Measurements from ENCODE around the gene KLHDC4. TPM values are rescaled to one million over a fixed set of nuclear protein-coding genes. Genes with fewer than 3 reads are reported as not detected.

KLHDC4 gene
- total RNA-seq, 1 experiment from 2014 or later: 64.8 TPM

DNA sequence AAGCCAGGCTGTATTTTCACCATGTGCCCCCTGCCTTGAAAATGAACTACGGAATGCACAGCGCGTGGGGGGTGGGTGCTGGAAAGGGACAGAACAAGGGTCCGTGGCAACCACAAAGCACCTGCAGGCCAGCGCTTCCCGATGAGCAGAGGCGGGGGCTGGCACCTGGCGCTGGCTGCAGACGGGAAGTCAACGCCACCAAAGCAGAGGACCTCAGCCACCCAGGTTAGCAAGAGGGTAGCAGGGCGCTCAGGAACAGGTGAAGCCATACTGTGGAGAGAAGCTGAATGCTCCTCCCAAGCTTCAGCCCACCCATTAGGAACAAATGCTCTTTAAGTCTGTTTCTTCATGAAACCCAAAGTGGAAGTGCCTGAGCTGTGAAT, 64.7 kb downstream of the KLHDC4 start:
- no peak for DNase-seq (ENCODE audit: low spot score)

DNA sequence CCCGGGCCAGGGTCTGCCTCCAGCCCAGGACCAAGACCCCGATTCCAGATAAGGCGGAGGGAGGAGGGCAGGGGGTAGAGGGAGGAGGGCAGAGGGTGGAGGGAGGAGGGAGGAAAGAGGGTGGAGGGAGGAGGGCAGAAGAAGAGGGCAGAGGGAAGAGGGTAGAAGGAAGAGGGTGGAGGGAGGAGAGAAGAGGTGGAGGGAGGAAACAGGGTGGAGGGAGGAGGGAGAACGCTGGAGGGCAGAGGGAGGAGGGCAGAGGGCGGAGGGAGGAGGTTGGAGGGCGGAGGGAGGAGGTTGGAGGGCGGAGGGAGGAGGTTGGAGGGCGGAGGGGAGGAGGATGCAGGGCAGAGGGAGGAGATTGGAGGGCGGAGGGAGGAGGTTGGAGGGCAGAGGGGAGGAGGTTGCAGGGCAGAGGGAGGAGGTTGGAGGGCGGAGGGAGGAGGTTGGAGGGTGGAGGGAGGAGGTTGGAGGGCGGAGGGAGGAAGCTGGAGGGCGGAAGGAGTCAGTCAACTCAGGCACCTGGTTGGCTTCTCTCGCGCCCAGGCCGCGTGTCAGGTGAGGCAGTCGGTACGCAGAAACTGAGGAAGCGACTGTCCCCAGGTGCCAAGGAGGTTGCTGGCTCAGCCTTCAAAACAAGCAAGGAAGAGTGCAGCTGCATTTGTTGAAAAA, 65.2 kb downstream of the KLHDC4 start:
- no peak for DNase-seq (ENCODE audit: low spot score)

GRCh38 chr16:87698676-87699199, 67.0 kb downstream of the KLHDC4 start:
- no peak for DNase-seq (ENCODE audit: low spot score)

- DNase-seq (ENCODE audit: low spot score): no peak
Observed at GRCh38 chr16:87698241-87698640, 67.5 kb downstream of the KLHDC4 start.

DNA sequence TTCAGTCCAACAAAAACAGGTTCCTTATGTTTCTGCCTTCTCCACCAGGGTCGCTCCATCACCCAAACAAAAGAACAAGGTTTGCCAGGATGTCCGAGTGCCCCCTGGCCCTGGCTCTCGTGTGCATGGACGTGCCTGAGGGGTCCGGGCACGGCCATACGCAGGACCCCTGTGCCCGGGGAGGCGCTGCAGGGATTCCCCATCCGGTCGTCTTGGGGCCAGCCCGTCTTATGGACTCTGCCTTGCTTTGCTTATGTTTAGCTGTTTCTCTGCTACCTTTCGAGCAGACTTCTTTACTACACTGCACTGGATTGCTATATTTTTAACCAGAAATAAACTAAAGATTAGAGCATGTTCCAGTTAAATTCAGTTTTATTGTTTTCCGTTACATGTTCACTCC, 68.0 kb downstream of the KLHDC4 start:
- DNase-seq (ENCODE audit: low spot score): no peak

GRCh38 chr16:87697256-87697655, 68.5 kb downstream of the KLHDC4 start:
- no peak for DNase-seq (ENCODE audit: low spot score)

DNA sequence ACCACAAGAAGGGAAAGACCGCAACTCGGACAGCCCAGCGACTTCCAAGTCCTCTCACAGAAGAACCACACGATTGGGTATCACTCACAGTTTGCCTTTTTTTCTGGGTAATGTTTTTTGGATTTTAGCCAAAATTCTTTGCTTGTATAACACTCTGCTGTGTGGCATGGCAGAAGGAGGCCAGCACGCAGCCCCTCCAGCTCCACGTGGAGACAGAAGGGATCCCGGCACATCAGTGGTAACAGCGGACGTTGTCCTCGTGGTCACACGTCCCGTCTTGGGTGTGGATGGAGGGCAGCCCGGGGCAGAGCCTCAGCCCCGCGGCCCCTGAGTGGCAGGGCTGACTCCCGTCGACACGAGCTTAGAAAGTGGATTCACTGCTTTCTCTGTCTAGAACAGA, 69.1 kb downstream of the KLHDC4 start:
- DNase-seq (ENCODE audit: low spot score): no peak

DNA sequence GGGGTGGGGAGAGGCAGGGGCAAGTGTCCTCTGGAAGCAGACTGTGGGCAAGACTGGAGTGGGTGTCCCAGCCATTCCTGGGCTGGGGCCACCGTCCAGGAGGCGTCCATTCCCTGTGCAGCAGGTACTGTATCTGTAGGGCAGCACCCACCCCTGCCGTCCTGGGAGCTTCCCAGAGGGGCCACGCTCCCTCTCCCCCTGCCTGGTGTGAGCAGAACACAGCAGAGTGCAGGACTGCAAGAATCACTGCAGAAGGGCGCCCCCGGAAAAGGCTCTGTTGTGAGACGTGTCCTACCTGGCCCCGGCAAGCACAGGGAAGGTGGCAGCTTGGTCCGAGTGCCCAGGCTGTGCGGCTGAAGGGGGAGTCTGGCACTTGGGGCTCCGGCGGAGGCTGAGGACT, 70.3 kb downstream of the KLHDC4 start:
- no peak for DNase-seq (ENCODE audit: low spot score)

- DNase-seq (ENCODE audit: low spot score): no peak
Observed at GRCh38 chr16:87694441-87695125, 71.2 kb downstream of the KLHDC4 start.

DNA sequence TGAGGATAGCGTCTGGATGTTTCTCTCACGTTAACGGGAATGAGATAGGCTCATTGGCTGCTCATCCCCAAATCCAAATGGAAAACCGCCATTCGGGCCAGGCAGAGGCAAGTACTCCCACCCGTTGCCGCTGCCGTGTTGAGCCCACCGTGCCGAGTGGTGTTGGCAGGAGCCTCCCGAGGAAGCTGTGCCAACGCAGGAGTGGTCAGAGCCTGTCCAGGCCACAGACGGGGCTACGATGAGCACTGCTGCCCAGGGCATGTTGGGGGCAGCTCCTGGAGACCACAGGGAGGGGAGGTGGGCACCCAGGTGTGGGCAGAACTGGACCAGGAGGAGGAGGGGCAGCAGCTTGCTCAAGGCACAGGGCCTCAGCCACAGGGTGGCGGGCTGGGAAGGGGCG, 72.0 kb downstream of the KLHDC4 start:
- no peak for DNase-seq (ENCODE audit: low spot score)

DNA sequence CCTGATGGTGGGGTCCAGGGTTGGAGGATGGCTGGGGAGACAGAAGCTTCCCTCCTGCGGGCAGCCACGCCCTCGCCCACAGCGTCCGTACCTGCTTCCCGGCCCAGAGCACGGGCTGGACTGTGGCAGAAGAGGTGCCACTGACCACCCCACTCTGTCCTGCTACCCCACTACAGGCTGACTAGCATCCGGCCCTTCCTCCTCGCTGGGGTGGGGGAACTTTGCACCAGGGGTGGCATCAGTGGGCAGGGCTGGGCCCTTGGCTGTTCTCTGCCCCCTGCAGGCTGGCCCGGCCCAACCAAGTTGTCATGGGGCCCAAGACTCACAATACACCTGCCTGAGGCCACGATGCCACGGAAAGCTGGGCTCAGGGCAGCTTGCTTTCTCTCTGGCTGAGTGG, 73.0 kb downstream of the KLHDC4 start:
- DNase-seq (ENCODE audit: low spot score): no peak

GRCh38 chr16:87692176-87692575, 73.6 kb downstream of the KLHDC4 start:
- no peak for DNase-seq (ENCODE audit: low spot score)

DNA sequence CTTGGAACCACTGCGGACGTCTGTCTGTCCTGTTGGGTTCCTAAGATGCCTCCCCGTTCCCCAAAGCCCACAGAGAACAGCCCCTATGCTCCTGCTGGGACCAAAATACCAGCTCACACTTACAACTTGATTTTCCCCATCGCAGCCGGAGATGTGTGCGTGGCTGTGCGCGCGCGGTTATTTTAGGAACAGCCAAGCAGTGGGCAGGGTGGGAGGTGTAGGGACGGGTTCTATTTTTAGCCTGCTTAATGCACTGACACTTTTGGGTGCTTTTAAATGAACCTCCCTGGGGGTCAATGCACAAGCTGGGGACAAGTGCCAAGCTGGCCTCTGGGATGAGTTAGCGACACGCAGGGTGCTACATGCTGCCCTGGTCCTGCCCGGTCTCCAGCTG, 74.1 kb downstream of the KLHDC4 start:
- no peak for DNase-seq (ENCODE audit: low spot score)

GRCh38 chr16:87690911-87691685, 74.7 kb downstream of the KLHDC4 start:
- no peak for DNase-seq (ENCODE audit: low spot score)

DNA sequence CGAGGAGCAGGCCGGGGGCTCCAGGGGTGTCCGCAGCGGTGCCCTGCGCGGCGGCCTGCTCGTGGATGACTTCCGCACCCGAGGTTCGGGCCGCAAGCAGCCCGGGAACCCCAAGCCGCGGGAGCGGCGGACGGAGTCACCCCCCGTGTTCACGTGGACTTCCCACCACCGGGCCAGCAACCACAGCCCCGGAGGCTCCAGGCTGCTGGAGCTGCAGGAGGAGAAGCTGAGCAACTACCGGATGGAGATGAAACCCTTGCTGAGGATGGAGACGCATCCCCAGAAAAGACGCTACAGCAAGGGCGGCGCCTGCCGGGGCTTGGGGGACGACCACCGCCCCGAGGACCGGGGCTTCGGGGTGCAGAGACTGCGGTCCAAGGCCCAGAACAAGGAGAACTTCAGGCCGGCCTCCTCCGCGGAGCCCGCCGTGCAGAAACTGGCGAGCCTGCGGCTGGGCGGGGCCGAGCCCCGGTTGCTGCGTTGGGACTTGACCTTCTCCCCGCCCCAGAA, 75.8 kb downstream of the KLHDC4 start:
- DNase-seq (ENCODE audit: low spot score): no peak

GRCh38 chr16:87688876-87689815, 76.6 kb downstream of the KLHDC4 start:
- DNase-seq (ENCODE audit: low spot score): no peak

- DNase-seq (ENCODE audit: low spot score): no peak
Observed at GRCh38 chr16:87687998-87688529, 77.7 kb downstream of the KLHDC4 start.

- no peak for DNase-seq (ENCODE audit: low spot score)
Observed at GRCh38 chr16:87687126-87687910, 78.5 kb downstream of the KLHDC4 start.

- DNase-seq (ENCODE audit: low spot score): no peak
Observed at GRCh38 chr16:87686697-87687096, 79.1 kb downstream of the KLHDC4 start.

GRCh38 chr16:87685766-87686165, 80.0 kb downstream of the KLHDC4 start:
- no peak for DNase-seq (ENCODE audit: low spot score)
